SH-SY5Y (cell line): ENCODE results near the gene TSPAN17.

Experiments
- GATA2 ChIP-seq: IDR thresholded peaks from 2 replicates; pipeline ENCODE4 v1.6.1; 2011; ENCODE audit warnings: mild to moderate bottlenecking, low read depth, low read length
- GATA3 ChIP-seq: IDR thresholded peaks from 2 replicates; pipeline ENCODE4 v1.6.1; 2011; ENCODE audit warnings: low read depth, mild to moderate bottlenecking, low read length, moderate library complexity

DNA sequence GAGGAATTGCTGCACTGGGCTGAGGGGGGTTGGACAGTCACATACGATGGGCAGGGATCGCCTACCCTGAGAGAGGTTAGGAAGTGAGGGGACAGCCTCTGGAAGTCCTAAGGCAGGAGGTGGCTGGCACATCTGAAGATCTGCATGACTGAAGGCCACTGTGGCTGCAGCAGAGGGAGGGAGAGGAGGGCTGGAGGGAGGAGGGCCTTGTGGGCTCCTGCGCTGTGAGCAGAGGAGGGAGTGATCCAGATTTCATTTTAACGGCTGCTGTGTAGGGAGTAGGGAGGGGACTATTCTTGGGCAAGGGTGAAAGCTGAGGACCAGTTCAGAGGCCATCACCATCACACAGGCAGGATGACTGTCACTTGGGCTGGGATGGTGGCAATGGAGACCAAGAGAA lies 9.7 kb upstream of the TSPAN17 start:
- TF ChIP-seq GATA3 (no peak), GATA2 (no peak)
